Breast epithelium (tissue), 4 donors: ENCODE results near the gene MT1G. TPM values are rescaled to one million over a fixed set of nuclear protein-coding genes. Genes with fewer than 3 reads are reported as not detected.
A peak's percentile ranks its signal among the peaks of the same experiment; 100 is the strongest.

Experiments used
- DNase-seq, 2 donors: peaks; one replicate each; pipeline ENCODE4 v3.0.0-alpha.2; 2019; ENCODE audit warnings: low spot score in 2 of 2
- H3K27ac ChIP-seq, 2 donors: fragments of 200-600 bp; sonication (generic) in 1 of 2; one replicate each; pipeline ENCODE4 v1.5.1; 2016 to 2019; ENCODE audit warnings: mild to moderate bottlenecking in 1 of 2
- H3K27me3 ChIP-seq, 2 donors: fragments of 200-600 bp; sonication (generic) in 1 of 2; one replicate each; pipeline versions ENCODE4 v1.5.1 to v1.6.0; 2017 to 2019; ENCODE audit warnings: control low read depth in 1 of 2, mild to moderate bottlenecking in 1 of 2
- H3K36me3 ChIP-seq: fragments of 200-600 bp; one replicate; pipeline ENCODE4 v1.5.1; 2019
- H3K4me1 ChIP-seq, 2 donors: fragments of 200-600 bp; sonication (generic); one replicate each; pipeline ENCODE4 v1.5.1; 2016 to 2019; ENCODE audit warnings: control low read depth in 1 of 2
- H3K4me3 ChIP-seq, 3 donors: fragments of 200-600 bp; sonication (generic); 1 replicate in 2 of 3; 2 replicates in 1 of 3; pipeline ENCODE4 v1.5.1; 2016 to 2019; ENCODE audit warnings: mild to moderate bottlenecking in 3 of 3, moderate library complexity in 2 of 3
- H3K9me3 ChIP-seq, 2 donors: fragments of 200-600 bp; sonication (generic) in 1 of 2; one replicate each; pipeline ENCODE4 v1.5.1; 2016 to 2019; ENCODE audit warnings: control low read depth in 1 of 2
- CTCF ChIP-seq, 3 donors: fragments of 450-650 bp; IDR thresholded peaks; one replicate each; pipeline ENCODE4 v1.5.1; 2016 to 2017; ENCODE audit warnings: antibody characterized with exemption in 3 of 3, mild to moderate bottlenecking in 3 of 3, moderate library complexity in 3 of 3
- POLR2A ChIP-seq: fragments of 450-650 bp; IDR thresholded peaks from one replicate; pipeline ENCODE4 v1.6.1; 2016; ENCODE audit warnings: antibody characterized with exemption, mild to moderate bottlenecking, moderate library complexity
- POLR2AphosphoS5 ChIP-seq, 3 donors: sonication (generic); formaldehyde crosslinking; IDR thresholded peaks; one replicate each; pipeline ENCODE4 v1.6.1; 2017; ENCODE audit warnings: antibody characterized with exemption in 3 of 3
- intact Hi-C: fragments of 100-400 bp; cut with DNase I; formaldehyde crosslinking; loops from one replicate; pipeline ENCODE4 v1.15.1; 2023; ENCODE audit warnings: low total_unique reads
- total RNA-seq, 3 donors: library from RNA; depleted of rRNA; stranded (reverse); fragments of >200 nt; gene quantifications; one replicate each; pipeline ENCODE4 v1.1.0, GENCODE V29; 2016

MT1G gene
- total RNA-seq, 3 donors from 2014 or later: 20.0 to 224 (median 48.3) TPM

DNA sequence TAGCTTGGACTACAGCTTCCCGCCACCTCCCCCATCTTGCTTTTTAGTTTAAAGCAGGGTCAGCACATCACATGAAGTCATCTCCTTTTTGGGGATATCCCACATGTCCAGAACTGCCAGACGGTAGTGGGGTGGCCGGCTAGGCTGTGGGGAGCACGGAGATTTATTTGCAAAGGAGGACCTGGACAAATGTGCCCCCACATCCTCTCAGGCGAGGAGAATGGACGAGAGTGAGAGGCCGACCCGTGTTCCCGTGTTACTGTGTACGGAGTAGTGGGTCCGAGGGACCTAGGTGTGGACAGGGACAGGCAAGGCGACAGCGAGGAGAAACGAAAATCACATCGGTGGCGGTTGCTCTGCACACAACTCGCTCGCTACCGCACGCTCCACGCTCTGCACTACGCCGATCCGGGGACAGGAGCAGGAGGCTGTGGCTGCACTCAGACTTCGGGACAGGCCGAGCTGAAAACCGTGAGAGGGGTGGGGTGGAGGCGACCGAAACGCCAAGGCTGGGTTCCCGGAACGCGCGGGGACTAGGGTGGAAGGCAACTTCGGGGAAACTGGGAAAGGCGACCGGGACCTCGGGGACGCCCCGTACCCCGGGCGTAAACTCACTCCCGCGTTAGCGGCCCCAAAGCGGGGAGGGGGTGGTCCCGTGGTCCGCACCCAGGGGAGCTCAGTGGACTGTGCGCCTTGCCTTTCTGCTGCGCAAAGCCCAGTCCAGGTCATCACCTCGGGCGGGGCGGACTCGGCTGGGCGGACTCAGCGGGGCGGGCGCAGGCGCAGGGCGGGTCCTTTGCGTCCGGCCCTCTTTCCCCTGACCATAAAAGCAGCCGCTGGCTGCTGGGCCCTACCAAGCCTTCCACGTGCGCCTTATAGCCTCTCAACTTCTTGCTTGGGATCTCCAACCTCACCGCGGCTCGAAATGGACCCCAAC is 29.8 kb downstream of the MT1G start, which contains the start of gene MT1A:
MT1A (plus strand) TSS at position 853 of the 937 bp plus-strand sequence; CDS start at position 926, 73 bp downstream.
- Histone ChIP-seq H3K4me3 (peak within 1 kb of the TSS; percentile 34 to 70 (median 48)), H3K9me3 (no peaks in the 10 kb centered on the region), H3K27me3 (peaks cover 0 to 6% of the 10 kb centered on the region in 2 donors), H3K27ac (peak within 1 kb of the TSS; percentile 29 to 87), H3K4me1 (no peaks in the 10 kb centered on the region), H3K36me3 (no peaks in the 10 kb centered on the region)
- no peak for TF ChIP-seq CTCF (IDR thresholded peaks at IDR 0.05)
- peak; percentile 7 for TF ChIP-seq POLR2A
- peak in 2 of 3 donors; percentile 21 to 67 for TF ChIP-seq POLR2AphosphoS5 (IDR thresholded peaks at IDR 0.05)
- DNase-seq: peak; percentile 40 to 77
- intact Hi-C loops: no loop called here

DNA sequence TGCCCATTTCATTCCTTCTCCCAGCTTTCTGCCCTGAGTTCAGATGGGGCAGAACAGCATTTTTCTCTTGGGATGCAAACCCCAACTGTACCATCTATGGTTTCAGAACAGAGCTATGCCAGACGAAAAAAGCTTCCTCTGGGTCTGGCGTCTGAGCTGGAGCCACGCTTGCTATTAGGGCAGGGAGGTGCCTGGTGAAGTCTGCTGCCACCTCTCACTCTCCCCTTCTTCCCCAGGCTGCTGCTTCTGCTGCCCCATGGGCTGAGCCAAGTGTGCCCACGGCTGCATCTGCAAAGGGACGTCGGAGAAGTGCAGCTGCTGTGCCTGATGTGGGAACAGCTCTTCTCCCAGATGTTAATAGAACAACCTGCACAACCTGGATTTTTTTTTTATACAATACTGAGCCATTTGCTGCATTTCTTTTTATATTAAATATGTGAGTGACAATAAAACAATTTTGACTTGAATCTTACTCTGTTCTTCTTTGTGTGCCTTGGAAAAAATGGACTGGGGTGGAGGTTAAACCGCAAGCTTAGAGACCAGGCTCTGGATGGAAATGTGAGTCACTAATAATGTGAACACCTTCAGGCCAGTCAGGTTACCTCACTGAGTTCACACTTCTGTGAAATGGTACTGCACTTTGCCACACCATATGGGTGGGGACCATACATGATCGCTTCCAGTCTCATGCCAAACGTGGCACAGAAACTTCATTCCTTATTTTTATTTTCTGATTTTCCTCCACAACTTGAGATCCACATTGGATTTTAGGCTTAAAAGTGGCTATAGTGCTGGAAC is 31.1 kb downstream of the MT1G start:
- no peaks in the 10 kb centered on the region for H3K36me3 ChIP-seq
- H3K27ac ChIP-seq: no peak overlapping the region
- no peak for TF ChIP-seq POLR2A
- TF ChIP-seq CTCF (IDR thresholded peaks at IDR 0.05): no peak
- TF ChIP-seq POLR2AphosphoS5 (IDR thresholded peaks at IDR 0.05): no peak
- peaks cover 0 to 6% of the 10 kb centered on the region in 2 donors for H3K27me3 ChIP-seq
- H3K4me3 ChIP-seq: no peak overlapping the region
- H3K9me3 ChIP-seq: no peaks in the 10 kb centered on the region
- no peaks in the 10 kb centered on the region for H3K4me1 ChIP-seq
- DNase-seq: no peak
- intact Hi-C loops: no loop called here

- TF ChIP-seq POLR2A: no peak
- TF ChIP-seq CTCF (IDR thresholded peaks at IDR 0.05): no peak
- no peak for TF ChIP-seq POLR2AphosphoS5 (IDR thresholded peaks at IDR 0.05)
- H3K4me1 ChIP-seq: no peaks in the 10 kb centered on the region
- no peaks in the 10 kb centered on the region for H3K36me3 ChIP-seq
- peaks cover 0 to 6% of the 10 kb centered on the region in 2 donors for H3K27me3 ChIP-seq
- DNase-seq: no peak
- intact Hi-C loops: no loop called here
- H3K4me3 ChIP-seq: peak overlapping the region in 2 of 3 donors; percentile 37 to 56
- H3K9me3 ChIP-seq: no peaks in the 10 kb centered on the region
- H3K27ac ChIP-seq: no peak overlapping the region
Measured at GRCh38 chr16:56635441-56635967, 32.4 kb downstream of the MT1G start.

DNA sequence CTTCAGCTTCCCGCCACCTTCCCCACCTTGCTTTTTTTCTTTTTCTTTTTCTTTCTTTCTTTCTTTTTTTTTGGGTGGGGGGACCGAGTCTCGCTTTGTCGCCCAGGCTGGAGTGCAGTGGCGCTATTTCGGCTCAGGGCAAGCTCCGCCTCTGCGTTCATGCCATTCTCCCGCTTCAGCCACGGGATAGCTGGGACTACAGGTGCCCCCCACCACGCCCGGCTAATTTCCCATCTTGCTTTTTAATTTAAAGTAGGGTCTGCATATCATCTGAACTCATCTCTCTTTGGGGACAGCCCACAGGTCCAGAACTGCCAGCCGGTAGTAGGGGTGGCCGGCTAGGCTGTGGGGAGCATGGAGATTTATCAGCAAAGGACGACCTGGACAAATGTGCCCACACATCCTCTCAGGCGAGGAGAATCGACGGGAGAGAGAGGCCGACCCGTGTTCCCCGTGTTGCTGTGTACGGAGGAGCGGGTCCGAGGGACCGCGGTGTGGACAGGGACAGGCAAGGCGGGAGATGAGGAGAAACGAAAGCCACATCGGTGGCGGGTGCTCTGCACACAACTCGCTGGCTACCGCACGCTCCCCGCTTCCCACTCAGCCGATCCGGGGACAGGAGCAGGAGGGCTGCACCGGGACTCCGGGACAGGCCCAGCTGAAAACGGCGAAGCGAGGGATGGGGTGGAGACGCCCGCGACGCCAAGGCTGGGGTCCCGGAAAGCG is 33.0 kb downstream of the MT1G start:
- no peak for TF ChIP-seq POLR2A
- TF ChIP-seq POLR2AphosphoS5 (IDR thresholded peaks at IDR 0.05): no peak
- no peak for TF ChIP-seq CTCF (IDR thresholded peaks at IDR 0.05)
- H3K36me3 ChIP-seq: no peaks in the 10 kb centered on the region
- H3K27ac ChIP-seq: no peak overlapping the region
- DNase-seq: no peak
- no peaks in the 10 kb centered on the region for H3K4me1 ChIP-seq
- no peaks in the 10 kb centered on the region for H3K9me3 ChIP-seq
- H3K4me3 ChIP-seq: peak overlapping the region in 2 of 3 donors; percentile 37 to 56
- peaks cover 0 to 6% of the 10 kb centered on the region in 2 donors for H3K27me3 ChIP-seq
- intact Hi-C loops: no loop called here
